Measurements from ENCODE around the gene EPM2A. TPM values are rescaled to one million over a fixed set of nuclear protein-coding genes. Genes with fewer than 3 reads are reported as not detected.

Gene EPM2A
- total RNA-seq, 1 donor from 2014 or later, result 5.9 TPM

GRCh38 chr6:145681965-145682364 is 53.4 kb downstream of the EPM2A start:
- no peak for DNase-seq (ENCODE audit: low read depth in 2 of 2)

GRCh38 chr6:145673504-145673903 is 61.8 kb downstream of the EPM2A start:
- DNase-seq (ENCODE audit: low read depth in 2 of 2), result peak; percentile 4 to 15

- peak; percentile 47 to 90 for DNase-seq (ENCODE audit: low read depth in 2 of 2)
These were observed 65.0 kb downstream of the EPM2A start for GRCh38 chr6:145670311-145670710.

DNA sequence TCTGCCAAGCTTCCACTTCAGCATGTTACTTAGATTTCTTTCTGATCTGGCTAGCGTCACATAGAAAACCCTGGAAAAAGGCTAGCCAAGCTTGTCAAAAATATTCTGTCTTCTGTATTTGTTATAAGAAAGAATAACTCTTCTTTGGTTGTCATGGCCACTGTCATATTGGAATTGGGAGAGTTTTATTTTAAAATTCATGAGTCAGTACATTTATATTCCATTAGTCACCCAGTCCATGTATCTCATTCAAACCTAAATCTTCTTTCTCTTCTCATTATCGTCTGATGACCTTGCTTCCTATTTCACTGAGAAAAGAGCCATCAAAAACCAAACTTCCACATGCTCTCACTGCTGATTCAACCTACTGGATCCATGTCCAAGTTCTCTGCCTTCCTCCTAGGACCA is 65.7 kb downstream of the EPM2A start:
- DNase-seq (ENCODE audit: low read depth in 2 of 2), result peak; percentile 57 to 87

GRCh38 chr6:145668844-145669243 is 66.5 kb downstream of the EPM2A start:
- peak; percentile 9 to 71 for DNase-seq (ENCODE audit: low read depth in 2 of 2)

DNA sequence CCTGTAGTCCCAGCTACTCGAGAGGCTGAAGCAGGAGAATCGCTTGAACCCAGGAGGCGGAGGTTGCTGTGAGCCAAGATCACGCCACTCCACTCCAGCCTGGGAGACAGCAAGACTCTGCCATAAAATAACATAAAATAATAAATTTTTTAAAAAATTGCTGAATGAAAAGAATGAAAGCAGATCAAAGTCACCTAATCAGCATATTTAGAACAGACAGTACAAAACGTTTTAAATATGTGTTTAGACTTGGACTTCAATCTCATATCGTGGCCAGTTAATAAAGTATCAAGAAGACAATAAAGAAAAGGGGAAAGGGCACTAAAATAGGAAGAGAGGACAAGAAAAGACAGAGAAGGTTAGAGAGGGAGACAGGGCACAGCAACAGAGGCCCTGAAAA is 74.6 kb downstream of the EPM2A start:
- DNase-seq (ENCODE audit: low read depth in 2 of 2), result no peak

GRCh38 chr6:145656128-145656527 is 79.2 kb downstream of the EPM2A start:
- DNase-seq (ENCODE audit: low read depth in 2 of 2), result no peak

GRCh38 chr6:145652572-145652971 is 82.7 kb downstream of the EPM2A start:
- no peak for DNase-seq (ENCODE audit: low read depth in 2 of 2)

GRCh38 chr6:145651988-145652387 is 83.3 kb downstream of the EPM2A start:
- DNase-seq (ENCODE audit: low read depth in 2 of 2), result no peak

DNA sequence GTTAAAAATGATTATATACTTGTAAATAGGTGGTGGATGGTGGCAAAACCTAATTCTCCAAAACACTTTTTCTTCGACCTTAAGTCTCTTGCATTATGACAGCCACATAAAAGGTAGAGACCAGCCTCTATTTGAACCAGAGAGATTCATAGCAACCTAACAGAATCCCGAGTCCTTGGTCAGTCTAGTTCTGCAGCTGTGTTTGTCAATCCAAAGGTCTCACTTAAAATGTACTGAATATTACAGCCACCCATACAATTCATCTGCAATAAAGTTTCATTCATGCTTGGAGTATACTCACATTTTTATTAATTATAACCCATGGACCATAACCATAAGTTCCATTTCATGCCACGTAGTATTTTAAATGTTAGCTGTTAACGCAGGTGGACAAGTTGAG is 87.2 kb downstream of the EPM2A start:
- no peak for DNase-seq (ENCODE audit: low read depth in 2 of 2)

- no peak for DNase-seq (ENCODE audit: low read depth in 2 of 2)
These were observed 87.7 kb downstream of the EPM2A start for GRCh38 chr6:145647602-145648001.

- DNase-seq (ENCODE audit: low read depth in 2 of 2), result peak in 1 of 2 donors; percentile 6
These were observed 91.6 kb downstream of the EPM2A start for GRCh38 chr6:145643760-145644159.

DNA sequence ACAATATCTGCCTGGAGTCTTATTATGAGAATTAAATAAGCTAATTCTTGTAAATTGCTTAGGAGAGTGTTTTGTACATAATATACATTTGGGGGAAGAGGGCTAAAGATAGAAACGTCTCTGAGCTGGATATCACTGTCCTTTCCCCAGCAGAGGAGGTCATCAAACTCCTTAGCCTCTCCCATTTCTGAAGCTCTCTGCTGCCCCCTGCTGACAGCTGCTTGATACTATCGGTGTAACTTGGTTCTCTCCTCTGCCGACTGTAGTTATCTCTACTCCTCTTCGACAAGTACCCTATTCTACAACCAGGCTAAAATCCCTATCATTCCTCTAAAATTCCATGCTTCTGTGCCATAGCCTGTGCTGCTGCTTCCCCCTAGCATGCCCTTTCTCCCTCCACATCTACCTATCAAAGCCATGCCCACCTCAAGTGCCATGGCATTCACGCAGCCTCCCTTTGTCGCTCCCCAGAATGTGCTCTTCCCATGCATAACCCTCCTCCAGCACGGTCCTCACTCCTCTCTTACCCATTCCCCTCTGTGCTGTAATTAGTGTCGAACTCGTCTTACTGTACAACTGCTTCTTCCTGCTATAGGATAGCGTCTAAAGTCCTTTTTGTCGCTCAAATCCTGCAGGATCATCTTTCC is 101.2 kb downstream of the EPM2A start:
- DNase-seq (ENCODE audit: low read depth in 2 of 2), result peak; percentile 60 to 81

GRCh38 chr6:145632971-145633370 is 102.3 kb downstream of the EPM2A start:
- DNase-seq (ENCODE audit: low read depth in 2 of 2), result no peak

DNA sequence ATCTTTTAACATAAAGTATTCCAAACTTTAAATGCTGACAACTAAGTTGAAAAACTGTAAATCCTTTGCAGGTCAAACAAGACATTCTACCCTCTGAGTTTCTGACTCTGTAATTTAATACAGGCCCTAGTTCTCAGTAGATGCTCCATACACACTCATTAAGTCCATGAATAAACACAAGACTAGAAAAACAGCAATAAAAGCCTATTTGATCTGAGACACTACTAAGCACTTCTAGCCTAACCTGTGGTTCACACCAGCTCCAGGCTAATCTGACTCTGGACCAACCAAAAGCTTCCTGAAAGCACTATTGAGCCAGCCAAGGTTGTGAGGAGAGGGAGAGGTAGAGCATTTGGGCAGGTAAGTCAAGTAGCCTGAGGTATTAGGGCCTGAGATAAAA is 103.9 kb downstream of the EPM2A start:
- DNase-seq (ENCODE audit: low read depth in 2 of 2), result no peak

DNA sequence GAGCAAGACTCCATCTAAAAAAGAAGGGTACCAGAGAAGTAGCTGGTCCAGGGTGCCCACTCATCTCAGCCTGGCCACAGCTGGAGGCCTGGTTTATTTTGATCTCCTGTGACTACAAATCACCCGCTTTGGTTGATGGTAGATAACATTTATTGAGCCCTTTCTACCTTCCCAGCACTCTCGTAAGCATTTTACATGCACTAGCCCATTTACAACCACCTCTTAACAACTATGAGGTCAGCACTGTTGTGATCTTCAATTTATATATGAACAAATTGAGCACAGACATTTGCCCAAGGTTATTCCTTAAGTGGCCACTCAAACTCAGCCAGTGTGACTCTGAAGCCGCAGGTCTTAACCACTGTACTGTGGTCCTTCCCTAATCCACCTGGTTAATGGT is 104.7 kb downstream of the EPM2A start:
- DNase-seq (ENCODE audit: low read depth in 2 of 2), result no peak

GRCh38 chr6:145629478-145629877 is 105.8 kb downstream of the EPM2A start:
- DNase-seq (ENCODE audit: low read depth in 2 of 2), result no peak

DNA sequence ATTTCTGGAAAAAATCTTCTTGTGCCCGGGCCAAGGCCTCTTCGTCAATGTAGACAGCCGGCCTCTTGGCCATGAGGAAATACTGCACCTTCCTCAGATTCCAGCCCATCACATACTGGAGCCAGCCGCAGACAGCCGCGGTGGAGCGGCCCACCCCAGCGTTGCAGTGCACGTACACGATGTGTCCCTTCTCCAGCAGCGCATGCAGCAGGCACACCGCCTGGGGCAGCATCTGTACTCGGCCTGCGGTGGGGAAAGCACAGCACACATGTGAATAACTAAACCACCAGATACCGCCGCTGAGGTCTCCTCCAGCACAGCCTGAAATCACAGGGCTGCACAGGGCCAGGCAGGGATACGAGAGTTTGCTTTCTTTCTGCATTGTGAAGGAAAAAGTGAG is 107.9 kb downstream of the EPM2A start:
- no peak for DNase-seq (ENCODE audit: low read depth in 2 of 2)

GRCh38 chr6:145626857-145627256 is 108.5 kb downstream of the EPM2A start:
- peak; percentile 80 to 86 for DNase-seq (ENCODE audit: low read depth in 2 of 2)

DNA sequence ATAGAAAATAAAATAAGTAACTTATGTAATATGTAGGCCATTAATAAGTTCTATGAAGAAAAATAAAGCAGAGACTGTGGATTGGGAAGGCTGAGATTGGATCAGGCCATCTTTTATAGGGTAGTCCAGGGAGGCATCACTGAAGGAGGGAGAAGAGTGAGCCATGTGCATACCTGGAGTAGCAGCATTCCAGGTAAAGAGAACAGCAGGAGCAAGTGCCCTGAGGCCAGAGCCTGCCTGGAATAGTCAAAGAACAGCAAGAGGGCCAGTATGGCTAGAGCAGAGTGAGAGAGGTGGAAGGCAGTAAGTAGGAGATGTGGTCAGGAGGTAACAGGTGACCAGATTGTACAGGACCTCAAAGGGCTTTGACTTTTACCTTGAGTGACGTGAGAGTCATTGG is 112.1 kb downstream of the EPM2A start:
- DNase-seq (ENCODE audit: low read depth in 2 of 2), result no peak

DNA sequence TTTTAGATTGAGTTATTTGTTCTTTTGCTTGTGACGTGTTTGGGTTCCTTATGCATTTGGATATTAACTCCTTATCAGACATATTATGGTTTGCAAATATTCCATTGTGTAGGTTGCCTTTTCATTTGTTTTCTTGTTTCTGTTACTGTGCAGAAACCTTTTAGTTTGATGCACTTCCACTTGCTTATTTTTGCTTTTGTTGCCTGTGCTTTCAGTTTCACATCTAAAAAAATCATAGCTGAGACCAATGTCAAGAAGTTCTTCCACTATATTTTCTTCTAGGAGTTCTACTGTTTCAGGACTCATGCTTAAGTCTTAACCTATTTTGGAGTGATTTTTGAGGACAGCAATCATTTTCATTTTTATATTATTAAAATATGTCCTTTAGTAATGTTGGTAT is 113.5 kb downstream of the EPM2A start:
- no peak for DNase-seq (ENCODE audit: low read depth in 2 of 2)

DNA sequence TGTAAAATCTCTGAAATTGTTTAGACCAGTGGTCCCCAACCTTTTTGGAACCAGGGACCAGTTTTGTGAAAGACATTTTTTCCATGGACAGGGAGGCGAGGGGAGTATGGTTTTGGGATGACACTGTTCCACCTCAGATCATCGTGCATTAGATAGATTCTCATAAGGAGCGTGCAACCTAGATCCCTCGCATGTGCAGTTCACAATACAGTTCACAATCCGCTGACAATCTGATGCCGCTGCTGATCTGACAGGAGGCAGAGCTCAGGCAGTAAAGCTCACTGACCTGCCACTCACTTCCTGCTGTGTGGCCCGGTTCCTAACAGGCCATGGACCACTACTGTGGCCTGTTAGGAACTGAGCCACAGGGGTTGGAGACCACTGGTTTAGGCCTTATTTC is 115.2 kb downstream of the EPM2A start:
- no peak for DNase-seq (ENCODE audit: low read depth in 2 of 2)

DNA sequence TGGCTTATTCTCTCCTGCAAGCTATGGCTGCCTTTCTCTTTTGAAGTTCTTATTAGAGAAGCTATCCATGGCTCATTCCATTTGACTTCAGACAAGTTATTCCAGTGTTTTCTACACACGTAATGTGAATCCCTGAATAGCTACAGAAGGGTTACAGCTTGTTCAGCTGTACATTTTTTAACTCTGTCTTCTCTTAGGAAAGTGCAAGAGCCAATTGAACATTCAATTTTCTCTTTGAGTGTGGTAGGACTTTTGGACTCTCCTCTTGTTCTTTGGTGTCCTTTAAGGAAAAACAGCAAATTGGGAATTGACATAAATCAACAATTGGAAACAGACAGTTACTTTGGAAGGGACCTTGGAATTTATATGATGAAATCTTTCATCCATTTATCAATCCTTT is 125.8 kb downstream of the EPM2A start:
- DNase-seq (ENCODE audit: low read depth in 2 of 2), result no peak

- no peak for DNase-seq (ENCODE audit: low read depth in 2 of 2)
These were observed 126.5 kb downstream of the EPM2A start for GRCh38 chr6:145608850-145609249.

All from dermis microvascular lymphatic vessel endothelial cell (primary cell).